ENCODE results near the gene NLK.

DNA sequence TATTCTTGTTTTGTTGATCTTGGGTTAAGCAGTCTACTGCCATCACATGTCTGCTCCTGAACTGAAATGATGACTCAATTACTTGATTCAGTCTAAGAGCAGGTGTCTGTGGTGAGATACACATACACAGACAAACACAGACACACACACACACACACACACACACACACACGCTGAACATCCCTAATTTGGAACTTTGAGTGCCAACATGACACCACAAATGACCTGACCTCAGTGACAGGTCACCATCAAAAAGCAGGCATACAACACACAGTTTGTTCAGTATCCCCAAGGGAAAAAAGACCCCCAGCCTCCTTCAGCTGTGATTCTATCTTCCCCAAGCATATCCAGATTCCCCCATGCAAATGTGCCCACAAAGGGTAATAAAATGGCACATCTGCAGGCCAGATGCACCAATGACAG lies 146.4 kb downstream of the NLK start:
- TF ChIP-seq, protein P1, sequence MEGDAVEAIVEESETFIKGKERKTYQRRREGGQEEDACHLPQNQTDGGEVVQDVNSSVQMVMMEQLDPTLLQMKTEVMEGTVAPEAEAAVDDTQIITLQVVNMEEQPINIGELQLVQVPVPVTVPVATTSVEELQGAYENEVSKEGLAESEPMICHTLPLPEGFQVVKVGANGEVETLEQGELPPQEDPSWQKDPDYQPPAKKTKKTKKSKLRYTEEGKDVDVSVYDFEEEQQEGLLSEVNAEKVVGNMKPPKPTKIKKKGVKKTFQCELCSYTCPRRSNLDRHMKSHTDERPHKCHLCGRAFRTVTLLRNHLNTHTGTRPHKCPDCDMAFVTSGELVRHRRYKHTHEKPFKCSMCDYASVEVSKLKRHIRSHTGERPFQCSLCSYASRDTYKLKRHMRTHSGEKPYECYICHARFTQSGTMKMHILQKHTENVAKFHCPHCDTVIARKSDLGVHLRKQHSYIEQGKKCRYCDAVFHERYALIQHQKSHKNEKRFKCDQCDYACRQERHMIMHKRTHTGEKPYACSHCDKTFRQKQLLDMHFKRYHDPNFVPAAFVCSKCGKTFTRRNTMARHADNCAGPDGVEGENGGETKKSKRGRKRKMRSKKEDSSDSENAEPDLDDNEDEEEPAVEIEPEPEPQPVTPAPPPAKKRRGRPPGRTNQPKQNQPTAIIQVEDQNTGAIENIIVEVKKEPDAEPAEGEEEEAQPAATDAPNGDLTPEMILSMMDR (IDR thresholded peaks at IDR 0.05) = no peak
- TF ChIP-seq POLR2A (IDR thresholded peaks at IDR 0.05) (no peak), EP300 (IDR thresholded peaks at IDR 0.05) (no peak)

Measured in suprapubic skin (tissue), 3 donors.